Activated naive CD4-positive, alpha-beta T cell treated with anti-CD3 and anti-CD28 coated beads for 36 hours (primary cell): ENCODE data around the gene FBXL2. TPM values are rescaled to one million over a fixed set of nuclear protein-coding genes. Genes with fewer than 3 reads are reported as not detected.

Source experiments
- CTCF ChIA-PET: fragments of 350-600 bp; sonication (Branson Sonifier 250); formaldehyde crosslinking; loops from one replicate; lab custom pipeline; 2021; ENCODE audit warnings: antibody characterized with exemption; lab: Charles Lee
- DNase-seq: peaks from one replicate; pipeline ENCODE4 v3.0.0-alpha.2; 2020
- H3K27ac Mint-ChIP-seq: one replicate; pipeline ENCODE4 v1.8.0; 2021; ENCODE audit warnings: mild to moderate bottlenecking, mixed read lengths
- H3K27me3 Mint-ChIP-seq: one replicate; pipeline ENCODE4 v1.8.0; 2021; ENCODE audit warnings: low read depth, mixed read lengths
- H3K36me3 Mint-ChIP-seq: one replicate; pipeline ENCODE4 v1.8.0; 2021; ENCODE audit warnings: low read depth, mixed read lengths
- H3K4me1 Mint-ChIP-seq: one replicate; pipeline ENCODE4 v1.8.0; 2021; ENCODE audit warnings: low read depth, mixed read lengths
- H3K4me3 Mint-ChIP-seq: one replicate; pipeline ENCODE4 v1.8.0; 2021; ENCODE audit warnings: mild to moderate bottlenecking, moderate library complexity, mixed read lengths
- H3K9me3 Mint-ChIP-seq: one replicate; pipeline ENCODE4 v1.8.0; 2021; ENCODE audit warnings: mixed read lengths
- intact Hi-C: fragments of 100-400 bp; cut with micrococcal nuclease; formaldehyde crosslinking; loops from one replicate; pipeline ENCODE4 v1.15.1; 2023
- total RNA-seq, 2 experiments: library from RNA; stranded (reverse); gene quantifications; one replicate each; pipeline ENCODE4 v1.2.3, GENCODE V29; 2021

Gene FBXL2, protein sequence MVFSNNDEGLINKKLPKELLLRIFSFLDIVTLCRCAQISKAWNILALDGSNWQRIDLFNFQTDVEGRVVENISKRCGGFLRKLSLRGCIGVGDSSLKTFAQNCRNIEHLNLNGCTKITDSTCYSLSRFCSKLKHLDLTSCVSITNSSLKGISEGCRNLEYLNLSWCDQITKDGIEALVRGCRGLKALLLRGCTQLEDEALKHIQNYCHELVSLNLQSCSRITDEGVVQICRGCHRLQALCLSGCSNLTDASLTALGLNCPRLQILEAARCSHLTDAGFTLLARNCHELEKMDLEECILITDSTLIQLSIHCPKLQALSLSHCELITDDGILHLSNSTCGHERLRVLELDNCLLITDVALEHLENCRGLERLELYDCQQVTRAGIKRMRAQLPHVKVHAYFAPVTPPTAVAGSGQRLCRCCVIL
- total RNA-seq = not detected

DNA sequence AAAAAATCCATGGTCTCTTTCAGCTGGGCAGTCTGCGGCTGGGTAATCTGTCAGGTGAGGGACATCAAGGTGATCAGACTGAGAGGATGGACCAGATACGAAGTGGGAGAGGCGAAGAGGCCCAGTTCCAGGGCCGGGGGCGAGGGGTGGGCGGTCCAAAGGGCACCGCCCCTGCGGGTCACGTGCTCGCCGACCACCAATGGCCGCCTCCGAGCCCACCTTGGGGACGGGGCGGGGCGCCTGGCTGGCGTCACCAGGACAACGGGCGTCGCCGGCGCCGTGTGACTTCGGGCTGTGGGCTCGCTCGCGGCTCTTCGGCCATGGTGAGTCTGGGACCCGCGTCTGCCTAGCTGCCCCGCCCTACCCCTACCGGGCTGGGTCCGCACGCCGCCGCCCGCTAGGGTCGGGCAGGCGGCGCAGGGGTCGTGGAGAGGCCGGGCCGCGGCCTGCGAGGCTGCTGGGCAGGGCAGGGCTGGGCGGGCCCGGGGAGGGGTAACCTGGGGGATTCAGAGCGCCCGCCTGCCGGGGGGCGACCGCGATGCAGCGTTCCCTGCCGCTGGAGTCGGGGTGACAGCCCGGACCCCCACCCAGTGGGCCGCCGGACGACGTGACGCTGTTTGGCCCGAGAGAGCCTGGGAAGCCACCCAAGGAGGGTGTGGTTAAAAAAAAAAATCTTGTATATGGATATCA is at the start of gene FBXL2:
TSS of gene FBXL2 (plus strand) at position 250 of the 690 bp plus-strand sequence. CDS start at position 321, 71 bp downstream.
- intact Hi-C loops = no loop called here

DNA sequence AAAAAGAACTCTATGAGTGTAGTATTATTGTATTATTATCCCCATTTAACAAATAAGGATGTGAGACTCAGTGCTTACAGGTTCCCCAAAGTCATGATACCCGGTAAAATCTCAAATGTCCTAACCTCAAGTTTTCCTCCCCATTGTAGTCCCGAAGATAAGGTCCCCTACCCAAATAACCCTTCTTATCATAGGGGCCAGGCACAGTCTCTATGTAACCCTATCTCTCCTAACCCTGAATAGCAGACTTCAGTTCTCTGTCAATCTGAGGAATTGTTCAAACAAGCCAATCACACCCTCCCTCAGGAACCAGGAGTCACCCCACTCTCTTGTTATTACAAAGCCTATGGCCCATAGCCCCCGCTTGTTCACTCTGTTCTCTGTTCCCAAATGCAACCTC is 48.2 kb upstream of the FBXL2 start:
- no peak overlapping the region for H3K27ac Mint-ChIP-seq
- intact Hi-C loops = no loop called here
- H3K27me3 Mint-ChIP-seq = peaks cover 15% of the 10 kb centered on the region
- DNase-seq = no peak
- no peaks in the 10 kb centered on the region for H3K4me1 Mint-ChIP-seq
- no peaks in the 10 kb centered on the region for H3K9me3 Mint-ChIP-seq
- H3K36me3 Mint-ChIP-seq = no peaks in the 10 kb centered on the region
- CTCF ChIA-PET = no interaction called here
- H3K4me3 Mint-ChIP-seq = no peak overlapping the region

More for the DNA sequence above, at the start of gene FBXL2:
- Mint-ChIP-seq H3K4me1 (peaks cover 3% of the 10 kb centered on the region), H3K36me3 (no peaks in the 10 kb centered on the region), H3K4me3 (peak within 1 kb of the TSS; percentile 61), H3K9me3 (no peaks in the 10 kb centered on the region), H3K27me3 (peaks cover 33% of the 10 kb centered on the region), H3K27ac (no peak within 1 kb of the TSS)
- CTCF ChIA-PET = interaction anchor here (1.1 kb wide), 1 partner anchor 96 kb away, joined by 3 read pairs; no protein-coding TSS in a partner anchor
- no peak for DNase-seq

DNA sequence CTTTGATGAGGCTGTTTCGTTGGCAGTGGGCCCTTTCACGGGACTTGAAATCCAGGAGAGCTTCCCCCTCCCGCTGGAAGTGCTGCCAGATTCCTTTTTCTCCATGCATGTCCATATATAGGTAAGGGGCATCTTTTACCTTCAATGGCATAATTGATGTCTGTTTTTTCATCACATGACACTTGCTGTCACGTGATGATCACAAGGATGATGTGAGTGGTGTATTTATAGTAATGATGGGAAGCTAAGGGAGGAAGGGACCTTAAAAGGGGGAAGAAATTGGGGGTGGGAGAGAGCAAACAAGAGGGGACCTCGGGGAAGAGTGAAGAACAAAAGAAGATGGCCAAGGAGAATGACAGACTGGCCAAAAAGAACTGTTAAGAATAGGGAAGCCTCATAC is 47.3 kb upstream of the FBXL2 start:
- intact Hi-C loops = no loop called here
- CTCF ChIA-PET = no interaction called here

GRCh38 chr3:33231756-33232465 is 45.3 kb upstream of the FBXL2 start:
- H3K27me3 Mint-ChIP-seq = peaks cover 21% of the 10 kb centered on the region
- H3K36me3 Mint-ChIP-seq = no peaks in the 10 kb centered on the region
- intact Hi-C loops = no loop called here
- no peaks in the 10 kb centered on the region for H3K4me1 Mint-ChIP-seq
- H3K4me3 Mint-ChIP-seq = no peak overlapping the region
- CTCF ChIA-PET = no interaction called here
- H3K9me3 Mint-ChIP-seq = no peaks in the 10 kb centered on the region
- H3K27ac Mint-ChIP-seq = no peak overlapping the region
- no peak for DNase-seq

More for the DNA sequence above, 47.3 kb upstream of the FBXL2 start:
- H3K4me3 Mint-ChIP-seq = no peak overlapping the region
- H3K27ac Mint-ChIP-seq = no peak overlapping the region
- peaks cover 16% of the 10 kb centered on the region for H3K27me3 Mint-ChIP-seq
- H3K4me1 Mint-ChIP-seq = no peaks in the 10 kb centered on the region
- no peak for DNase-seq
- no peaks in the 10 kb centered on the region for H3K9me3 Mint-ChIP-seq
- no peaks in the 10 kb centered on the region for H3K36me3 Mint-ChIP-seq

GRCh38 chr3:33233884-33234283 is 43.4 kb upstream of the FBXL2 start:
- CTCF ChIA-PET = no interaction called here
- Mint-ChIP-seq H3K9me3 (no peaks in the 10 kb centered on the region), H3K27me3 (peaks cover 20% of the 10 kb centered on the region), H3K36me3 (no peaks in the 10 kb centered on the region), H3K4me1 (no peaks in the 10 kb centered on the region), H3K27ac (no peak overlapping the region), H3K4me3 (no peak overlapping the region)
- no peak for DNase-seq
- intact Hi-C loops = no loop called here

- intact Hi-C loops = no loop called here
- peaks cover 3% of the 10 kb centered on the region for H3K9me3 Mint-ChIP-seq
- DNase-seq = no peak
- CTCF ChIA-PET = interaction anchor here (0.7 to 1.0 kb wide), 2 partner anchors 18 to 679 kb away, joined by 3 to 4 read pairs; no protein-coding TSS in a partner anchor
- H3K4me3 Mint-ChIP-seq = no peak overlapping the region
- H3K4me1 Mint-ChIP-seq = no peaks in the 10 kb centered on the region
- no peak overlapping the region for H3K27ac Mint-ChIP-seq
- peaks cover 17% of the 10 kb centered on the region for H3K27me3 Mint-ChIP-seq
- H3K36me3 Mint-ChIP-seq = no peaks in the 10 kb centered on the region
These were observed 41.2 kb upstream of the FBXL2 start for GRCh38 chr3:33236005-33236404.

DNA sequence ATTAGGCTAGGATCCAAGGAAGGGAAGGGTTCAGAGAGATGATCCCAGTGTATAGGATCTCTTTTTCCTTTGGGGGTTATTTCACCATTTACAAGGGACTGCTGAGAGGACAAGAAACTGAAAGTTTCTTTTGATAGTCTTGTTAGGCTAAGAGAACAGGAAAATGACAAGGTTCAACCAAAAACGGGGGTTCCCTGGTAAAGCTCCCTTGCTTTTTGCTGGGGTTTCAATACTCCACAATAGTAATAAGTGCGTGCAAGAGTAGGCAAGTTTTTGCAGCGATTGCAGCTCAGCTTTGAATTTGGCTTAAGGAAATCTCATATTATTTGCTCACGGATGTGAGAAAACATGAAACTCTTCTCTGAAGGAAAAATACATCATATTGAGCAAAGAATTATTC is 39.8 kb upstream of the FBXL2 start:
- intact Hi-C loops = no loop called here
- no peak overlapping the region for H3K4me3 Mint-ChIP-seq
- CTCF ChIA-PET = no interaction called here
- H3K27me3 Mint-ChIP-seq = peaks cover 21% of the 10 kb centered on the region
- no peak for DNase-seq
- H3K4me1 Mint-ChIP-seq = no peaks in the 10 kb centered on the region
- H3K36me3 Mint-ChIP-seq = no peaks in the 10 kb centered on the region
- H3K9me3 Mint-ChIP-seq = peaks cover 3% of the 10 kb centered on the region
- H3K27ac Mint-ChIP-seq = no peak overlapping the region

DNA sequence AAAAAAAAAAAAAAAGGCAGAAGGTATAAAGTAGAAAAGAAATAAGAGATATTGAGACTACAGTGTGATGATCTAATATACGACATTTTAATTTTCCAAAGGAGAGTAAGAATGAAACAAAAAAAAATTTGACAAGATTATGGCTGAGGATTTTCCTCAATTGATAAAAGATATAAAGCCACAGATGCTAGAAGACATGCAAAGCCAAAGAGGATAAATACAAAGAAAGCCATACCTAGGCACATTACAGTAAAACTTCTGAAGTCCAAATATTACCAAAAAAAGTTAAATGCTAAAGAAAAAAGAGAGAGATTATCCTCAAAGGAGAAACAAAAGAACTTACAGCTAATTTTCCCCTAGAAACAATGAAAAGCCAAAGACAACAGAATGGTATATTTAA is 38.3 kb upstream of the FBXL2 start:
- Mint-ChIP-seq H3K27ac (no peak overlapping the region), H3K9me3 (peaks cover 3% of the 10 kb centered on the region), H3K4me3 (no peak overlapping the region), H3K4me1 (no peaks in the 10 kb centered on the region), H3K36me3 (no peaks in the 10 kb centered on the region), H3K27me3 (peaks cover 18% of the 10 kb centered on the region)
- no peak for DNase-seq
- CTCF ChIA-PET = no interaction called here
- intact Hi-C loops = no loop called here

DNA sequence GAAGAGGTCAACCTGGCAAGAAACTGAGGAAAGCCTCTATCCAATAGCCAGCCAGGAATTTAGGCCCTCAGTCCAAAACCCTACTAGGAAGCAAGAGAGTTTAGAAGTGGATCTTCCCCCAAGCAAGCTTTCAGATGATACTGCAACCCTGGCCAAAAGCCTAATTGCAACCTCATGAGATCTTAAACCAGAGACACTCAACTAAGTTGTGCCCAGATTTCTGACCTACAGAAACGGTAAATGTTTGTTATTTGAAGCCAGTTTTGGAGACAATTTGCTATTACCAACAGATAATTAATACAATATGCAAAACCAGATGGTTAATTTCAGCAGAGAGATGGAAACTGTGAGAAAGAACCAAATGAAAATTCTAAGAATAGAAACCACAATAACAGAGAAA is 37.0 kb upstream of the FBXL2 start:
- peaks cover 15% of the 10 kb centered on the region for H3K27me3 Mint-ChIP-seq
- no peak overlapping the region for H3K4me3 Mint-ChIP-seq
- intact Hi-C loops = no loop called here
- CTCF ChIA-PET = no interaction called here
- H3K4me1 Mint-ChIP-seq = no peaks in the 10 kb centered on the region
- H3K36me3 Mint-ChIP-seq = no peaks in the 10 kb centered on the region
- H3K27ac Mint-ChIP-seq = no peak overlapping the region
- peaks cover 3% of the 10 kb centered on the region for H3K9me3 Mint-ChIP-seq
- no peak for DNase-seq

DNA sequence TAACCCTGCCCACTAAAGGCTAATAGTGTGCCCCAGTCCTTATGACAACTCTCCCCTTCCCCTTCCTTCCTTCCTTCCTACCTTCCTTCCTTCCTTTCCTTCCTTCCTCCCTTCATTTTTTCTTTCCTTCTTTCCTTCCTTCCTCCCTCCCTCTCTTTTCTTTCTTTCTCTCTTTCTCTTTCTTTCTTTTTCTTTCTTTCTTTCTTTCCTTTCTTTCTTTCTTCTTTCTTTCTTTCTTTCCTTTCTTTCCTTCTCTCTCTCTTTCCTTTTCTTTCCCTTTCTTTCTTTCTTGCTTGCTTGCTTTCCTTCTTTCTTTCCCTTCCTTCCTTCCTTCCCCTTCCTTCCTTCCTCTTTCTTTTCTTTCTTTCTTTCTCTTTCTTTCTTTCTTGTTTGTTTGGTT is 30.5 kb upstream of the FBXL2 start:
- DNase-seq = no peak
- Mint-ChIP-seq H3K4me1 (no peaks in the 10 kb centered on the region), H3K36me3 (no peaks in the 10 kb centered on the region), H3K27ac (no peak overlapping the region), H3K9me3 (no peaks in the 10 kb centered on the region), H3K4me3 (no peak overlapping the region), H3K27me3 (peaks cover 15% of the 10 kb centered on the region)
- intact Hi-C loops = no loop called here
- CTCF ChIA-PET = no interaction called here

- CTCF ChIA-PET = interaction anchor here (0.5 to 0.8 kb wide), 5 partner anchors 122 to 593 kb away, joined by 3 to 4 read pairs (median 3); no protein-coding TSS in a partner anchor
- DNase-seq = no peak
- Mint-ChIP-seq H3K4me3 (no peak overlapping the region), H3K27ac (no peak overlapping the region), H3K9me3 (no peaks in the 10 kb centered on the region), H3K27me3 (peaks cover 16% of the 10 kb centered on the region), H3K36me3 (no peaks in the 10 kb centered on the region), H3K4me1 (no peaks in the 10 kb centered on the region)
- intact Hi-C loops = no loop called here
These were observed 26.5 kb upstream of the FBXL2 start for GRCh38 chr3:33250712-33251111.

DNA sequence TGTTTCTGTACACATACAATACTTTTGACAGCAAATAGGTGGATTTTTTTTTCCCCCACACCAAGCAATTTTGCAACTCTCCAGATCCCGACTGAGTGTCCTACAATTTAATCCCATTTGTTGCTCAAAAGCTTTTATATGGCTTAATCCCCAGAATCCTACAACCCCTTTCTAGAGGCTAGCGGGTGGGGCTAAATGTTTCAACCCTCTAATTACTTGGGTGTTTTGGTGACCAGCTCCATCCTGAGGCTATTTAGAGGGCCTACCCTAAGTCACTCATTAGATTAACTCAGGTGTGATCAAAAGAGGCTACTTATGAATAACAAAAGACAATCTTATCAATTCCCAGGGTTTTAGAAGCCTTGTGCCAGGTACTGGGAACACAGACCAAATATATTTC is 21.0 kb upstream of the FBXL2 start:
- intact Hi-C loops = no loop called here
- no peaks in the 10 kb centered on the region for H3K4me1 Mint-ChIP-seq
- DNase-seq = no peak
- no peaks in the 10 kb centered on the region for H3K36me3 Mint-ChIP-seq
- no peak overlapping the region for H3K4me3 Mint-ChIP-seq
- H3K9me3 Mint-ChIP-seq = no peaks in the 10 kb centered on the region
- no peak overlapping the region for H3K27ac Mint-ChIP-seq
- H3K27me3 Mint-ChIP-seq = peaks cover 6% of the 10 kb centered on the region
- CTCF ChIA-PET = interaction anchor here (0.6 kb wide), 1 partner anchor 161 kb away, joined by 3 read pairs; no protein-coding TSS in a partner anchor
